Muscle layer of colon (tissue), 2 donors: ENCODE data around the gene CACNA2D3.

Experiments
- H3K27ac ChIP-seq: one replicate; pipeline ENCODE4 v1.7.0; 2013; ENCODE audit warnings: low read depth, mild to moderate bottlenecking, low read length, moderate library complexity
- H3K27me3 ChIP-seq, 2 donors: one replicate each; pipeline ENCODE4 v1.7.0; 2013; ENCODE audit warnings: low read length in 2 of 2, mild to moderate bottlenecking in 2 of 2; ENCODE audit not compliant: insufficient read depth in 2 of 2, control insufficient read depth in 1 of 2
- H3K36me3 ChIP-seq: one replicate; pipeline ENCODE4 v1.7.0; 2013; ENCODE audit warnings: mild to moderate bottlenecking, low read length; ENCODE audit not compliant: insufficient read depth
- H3K4me1 ChIP-seq: one replicate; pipeline ENCODE4 v1.7.0; 2013; ENCODE audit warnings: mild to moderate bottlenecking, low read length; ENCODE audit not compliant: insufficient read depth
- H3K4me3 ChIP-seq, 2 donors: one replicate each; pipeline ENCODE4 v1.7.0; 2013; ENCODE audit warnings: low read length in 2 of 2, low read depth in 1 of 2, mild to moderate bottlenecking in 1 of 2, moderate library complexity in 1 of 2
- H3K9ac ChIP-seq: one replicate; pipeline ENCODE4 v1.7.0; 2013; ENCODE audit warnings: low read length
- H3K9me3 ChIP-seq: one replicate; pipeline ENCODE4 v1.7.0; 2013; ENCODE audit warnings: mild to moderate bottlenecking, low read length
- donor health status: abdominal sarcoma.
- donor health status: Adenocarcinoma of cecum.

The CACNA2D3 gene

GRCh38 chr3:54830658-54831057 lies 708.3 kb downstream of the CACNA2D3 start:
- no peak overlapping the region for H3K27ac ChIP-seq
- H3K4me3 ChIP-seq: no peak overlapping the region
- no peak overlapping the region for H3K9ac ChIP-seq
- H3K36me3 ChIP-seq: no peaks in the 10 kb centered on the region
- no peaks in the 10 kb centered on the region for H3K27me3 ChIP-seq
- H3K4me1 ChIP-seq: no peaks in the 10 kb centered on the region
- H3K9me3 ChIP-seq: no peaks in the 10 kb centered on the region

- Histone ChIP-seq H3K9ac (no peak overlapping the region), H3K27me3 (no peaks in the 10 kb centered on the region), H3K4me3 (no peak overlapping the region), H3K9me3 (no peaks in the 10 kb centered on the region), H3K36me3 (no peaks in the 10 kb centered on the region), H3K4me1 (no peaks in the 10 kb centered on the region), H3K27ac (no peak overlapping the region)
Observed at GRCh38 chr3:54831112-54831511, 708.8 kb downstream of the CACNA2D3 start.

GRCh38 chr3:54832876-54833275 lies 710.5 kb downstream of the CACNA2D3 start:
- H3K4me3 ChIP-seq: no peak overlapping the region
- no peaks in the 10 kb centered on the region for H3K36me3 ChIP-seq
- H3K9ac ChIP-seq: no peak overlapping the region
- no peaks in the 10 kb centered on the region for H3K4me1 ChIP-seq
- no peak overlapping the region for H3K27ac ChIP-seq
- no peaks in the 10 kb centered on the region for H3K27me3 ChIP-seq
- no peaks in the 10 kb centered on the region for H3K9me3 ChIP-seq

- no peak overlapping the region for H3K27ac ChIP-seq
- H3K4me3 ChIP-seq: no peak overlapping the region
- no peaks in the 10 kb centered on the region for H3K36me3 ChIP-seq
- no peak overlapping the region for H3K9ac ChIP-seq
- no peaks in the 10 kb centered on the region for H3K27me3 ChIP-seq
- no peaks in the 10 kb centered on the region for H3K4me1 ChIP-seq
- H3K9me3 ChIP-seq: no peaks in the 10 kb centered on the region
Observed at GRCh38 chr3:54835701-54836100, 713.3 kb downstream of the CACNA2D3 start.

- Histone ChIP-seq H3K36me3 (no peaks in the 10 kb centered on the region), H3K27ac (no peak overlapping the region), H3K4me3 (no peak overlapping the region), H3K27me3 (no peaks in the 10 kb centered on the region), H3K9ac (no peak overlapping the region), H3K4me1 (no peaks in the 10 kb centered on the region), H3K9me3 (no peaks in the 10 kb centered on the region)
Observed at GRCh38 chr3:54836871-54837270, 714.5 kb downstream of the CACNA2D3 start.

GRCh38 chr3:54837964-54838363 lies 715.6 kb downstream of the CACNA2D3 start:
- H3K9me3 ChIP-seq: no peaks in the 10 kb centered on the region
- no peak overlapping the region for H3K9ac ChIP-seq
- H3K27me3 ChIP-seq: no peaks in the 10 kb centered on the region
- H3K27ac ChIP-seq: no peak overlapping the region
- no peaks in the 10 kb centered on the region for H3K4me1 ChIP-seq
- H3K4me3 ChIP-seq: no peak overlapping the region
- H3K36me3 ChIP-seq: no peaks in the 10 kb centered on the region

- Histone ChIP-seq H3K4me3 (no peak overlapping the region), H3K27me3 (no peaks in the 10 kb centered on the region), H3K27ac (no peak overlapping the region), H3K9ac (no peak overlapping the region), H3K36me3 (no peaks in the 10 kb centered on the region), H3K9me3 (no peaks in the 10 kb centered on the region), H3K4me1 (no peaks in the 10 kb centered on the region)
Observed at GRCh38 chr3:54841471-54841870, 719.1 kb downstream of the CACNA2D3 start.

GRCh38 chr3:54843352-54843751 lies 721.0 kb downstream of the CACNA2D3 start:
- no peak overlapping the region for H3K4me3 ChIP-seq
- H3K36me3 ChIP-seq: no peaks in the 10 kb centered on the region
- H3K27me3 ChIP-seq: no peaks in the 10 kb centered on the region
- H3K27ac ChIP-seq: no peak overlapping the region
- no peaks in the 10 kb centered on the region for H3K9me3 ChIP-seq
- no peaks in the 10 kb centered on the region for H3K4me1 ChIP-seq
- no peak overlapping the region for H3K9ac ChIP-seq

GRCh38 chr3:54844211-54844610 lies 721.9 kb downstream of the CACNA2D3 start:
- Histone ChIP-seq H3K9me3 (no peaks in the 10 kb centered on the region), H3K27me3 (no peaks in the 10 kb centered on the region), H3K4me1 (no peaks in the 10 kb centered on the region), H3K4me3 (no peak overlapping the region), H3K27ac (no peak overlapping the region), H3K36me3 (no peaks in the 10 kb centered on the region), H3K9ac (no peak overlapping the region)

- Histone ChIP-seq H3K9me3 (no peaks in the 10 kb centered on the region), H3K36me3 (no peaks in the 10 kb centered on the region), H3K4me1 (no peaks in the 10 kb centered on the region), H3K27ac (no peak overlapping the region), H3K27me3 (no peaks in the 10 kb centered on the region), H3K9ac (no peak overlapping the region), H3K4me3 (no peak overlapping the region)
Observed at GRCh38 chr3:54845011-54845410, 722.7 kb downstream of the CACNA2D3 start.

GRCh38 chr3:54845551-54845950 lies 723.2 kb downstream of the CACNA2D3 start:
- Histone ChIP-seq H3K9ac (no peak overlapping the region), H3K36me3 (no peaks in the 10 kb centered on the region), H3K27me3 (no peaks in the 10 kb centered on the region), H3K27ac (no peak overlapping the region), H3K4me3 (no peak overlapping the region), H3K9me3 (no peaks in the 10 kb centered on the region), H3K4me1 (no peaks in the 10 kb centered on the region)

- H3K36me3 ChIP-seq: no peaks in the 10 kb centered on the region
- H3K4me1 ChIP-seq: no peaks in the 10 kb centered on the region
- H3K9me3 ChIP-seq: no peaks in the 10 kb centered on the region
- H3K4me3 ChIP-seq: no peak overlapping the region
- no peak overlapping the region for H3K9ac ChIP-seq
- no peaks in the 10 kb centered on the region for H3K27me3 ChIP-seq
- no peak overlapping the region for H3K27ac ChIP-seq
Observed at GRCh38 chr3:54846119-54846518, 723.8 kb downstream of the CACNA2D3 start.
